Measurements from ENCODE around the gene OLFML2B.

- TF ChIP-seq, protein P1, sequence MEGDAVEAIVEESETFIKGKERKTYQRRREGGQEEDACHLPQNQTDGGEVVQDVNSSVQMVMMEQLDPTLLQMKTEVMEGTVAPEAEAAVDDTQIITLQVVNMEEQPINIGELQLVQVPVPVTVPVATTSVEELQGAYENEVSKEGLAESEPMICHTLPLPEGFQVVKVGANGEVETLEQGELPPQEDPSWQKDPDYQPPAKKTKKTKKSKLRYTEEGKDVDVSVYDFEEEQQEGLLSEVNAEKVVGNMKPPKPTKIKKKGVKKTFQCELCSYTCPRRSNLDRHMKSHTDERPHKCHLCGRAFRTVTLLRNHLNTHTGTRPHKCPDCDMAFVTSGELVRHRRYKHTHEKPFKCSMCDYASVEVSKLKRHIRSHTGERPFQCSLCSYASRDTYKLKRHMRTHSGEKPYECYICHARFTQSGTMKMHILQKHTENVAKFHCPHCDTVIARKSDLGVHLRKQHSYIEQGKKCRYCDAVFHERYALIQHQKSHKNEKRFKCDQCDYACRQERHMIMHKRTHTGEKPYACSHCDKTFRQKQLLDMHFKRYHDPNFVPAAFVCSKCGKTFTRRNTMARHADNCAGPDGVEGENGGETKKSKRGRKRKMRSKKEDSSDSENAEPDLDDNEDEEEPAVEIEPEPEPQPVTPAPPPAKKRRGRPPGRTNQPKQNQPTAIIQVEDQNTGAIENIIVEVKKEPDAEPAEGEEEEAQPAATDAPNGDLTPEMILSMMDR (IDR thresholded peaks at IDR 0.05), result no peak
- TF ChIP-seq EP300 (IDR thresholded peaks at IDR 0.05), result no peak
These were observed 49.5 kb downstream of the OLFML2B start for GRCh38 chr1:161973924-161974845.
